SK-N-MC (cell line): ENCODE measurements around the gene YWHAH.

Experiments
- EZH2 ChIP-seq: fragments of 200-600 bp; sonication (generic); IDR thresholded peaks from one replicate; pipeline ENCODE4 v1.6.1; 2017; ENCODE audit warnings: antibody characterized with exemption
- FOXP2 ChIP-seq: optimal IDR thresholded peaks from 2 replicates; pipeline ENCODE3; 2011; ENCODE audit warnings: mild to moderate bottlenecking, moderate library complexity; ENCODE audit not compliant: insufficient read depth; ENCODE audit errors: extremely low read length, control extremely low read depth
- POLR2AphosphoS5 ChIP-seq: IDR thresholded peaks from 2 replicates; pipeline ENCODE4 v1.6.1; 2012; ENCODE audit warnings: mild to moderate bottlenecking, low read depth, low read length, borderline replicate concordance

- TF ChIP-seq EZH2 (no peak), POLR2AphosphoS5 (no peak), FOXP2 (no peak)
Measured at GRCh38 chr22:31995807-31996206, 51.5 kb downstream of the YWHAH start.
